Neural crest cell (in vitro differentiated cells): ENCODE results near the gene USP37. TPM values are rescaled to one million over a fixed set of nuclear protein-coding genes. Genes with fewer than 3 reads are reported as not detected.

Source experiments
- DNase-seq: peaks from one replicate; pipeline ENCODE4 v3.0.0; 2021; ENCODE audit warnings: low read depth, mixed read lengths, low spot score
- H3K27ac Mint-ChIP-seq: one replicate; pipeline ENCODE4 v1.8.0; 2021; ENCODE audit warnings: mild to moderate bottlenecking, mixed read lengths; ENCODE audit not compliant: unreplicated experiment
- H3K27me3 Mint-ChIP-seq: 2 replicates; pipeline ENCODE4 v1.8.0; 2021; ENCODE audit warnings: low read depth, mild to moderate bottlenecking, mixed read lengths
- H3K36me3 Mint-ChIP-seq: 2 replicates; pipeline ENCODE4 v1.8.0; 2021; ENCODE audit warnings: low read depth, mild to moderate bottlenecking, mixed read lengths
- H3K4me1 Mint-ChIP-seq: 2 replicates; pipeline ENCODE4 v1.8.0; 2021; ENCODE audit warnings: mixed read lengths
- H3K4me3 Mint-ChIP-seq: one replicate; pipeline ENCODE4 v1.8.0; 2021; ENCODE audit warnings: mild to moderate bottlenecking, mixed read lengths
- H3K9me3 Mint-ChIP-seq: 2 replicates; pipeline ENCODE4 v1.8.0; 2021; ENCODE audit warnings: mixed read lengths
- CTCF ChIP-seq: fragments of 200-600 bp; sonication (generic); conservative IDR thresholded peaks from 2 replicates; pipeline ENCODE4 v1.5.0; 2021; ENCODE audit warnings: antibody characterized with exemption, mild to moderate bottlenecking
- total RNA-seq: library from RNA; stranded (reverse); gene quantifications from 2 replicates; pipeline ENCODE4 v1.2.1, GENCODE V29; 2021

Gene USP37
- total RNA-seq, 1 donor from 2014 or later, result 29.1 TPM

- TF ChIP-seq CTCF, result no peak
- Mint-ChIP-seq H3K4me3 (no peak overlapping the region), H3K4me1 (no peaks in the 10 kb centered on the region), H3K9me3 (peaks cover 5% of the 10 kb centered on the region), H3K36me3 (peaks cover 32% of the 10 kb centered on the region), H3K27ac (no peak overlapping the region), H3K27me3 (no peaks in the 10 kb centered on the region)
- DNase-seq, result no peak
Observed at GRCh38 chr2:218513676-218514075, 54.5 kb downstream of the USP37 start.

DNA sequence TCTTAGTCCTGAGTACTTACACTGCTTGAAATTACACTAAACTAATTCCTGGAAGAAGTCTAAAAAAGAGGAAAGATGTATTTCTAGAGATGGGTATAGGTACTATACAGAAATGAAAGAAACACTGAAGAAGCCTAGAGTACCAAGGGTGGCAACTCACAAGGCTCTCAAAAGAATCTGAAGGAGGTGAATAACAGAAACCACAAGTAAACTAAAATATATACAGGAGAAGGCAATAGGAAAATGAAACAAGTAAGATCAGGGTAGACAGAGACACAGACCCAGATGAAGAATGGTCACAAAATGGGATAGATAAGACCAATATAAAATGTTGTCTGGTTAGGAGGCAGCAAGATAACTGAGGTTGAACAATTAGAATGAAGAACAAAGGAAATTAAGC is 59.9 kb downstream of the USP37 start:
- Mint-ChIP-seq H3K27ac (no peak overlapping the region), H3K4me3 (no peak overlapping the region), H3K27me3 (no peaks in the 10 kb centered on the region), H3K9me3 (no peaks in the 10 kb centered on the region), H3K36me3 (peaks cover 11% of the 10 kb centered on the region), H3K4me1 (no peaks in the 10 kb centered on the region)
- TF ChIP-seq CTCF, result no peak
- no peak for DNase-seq

DNA sequence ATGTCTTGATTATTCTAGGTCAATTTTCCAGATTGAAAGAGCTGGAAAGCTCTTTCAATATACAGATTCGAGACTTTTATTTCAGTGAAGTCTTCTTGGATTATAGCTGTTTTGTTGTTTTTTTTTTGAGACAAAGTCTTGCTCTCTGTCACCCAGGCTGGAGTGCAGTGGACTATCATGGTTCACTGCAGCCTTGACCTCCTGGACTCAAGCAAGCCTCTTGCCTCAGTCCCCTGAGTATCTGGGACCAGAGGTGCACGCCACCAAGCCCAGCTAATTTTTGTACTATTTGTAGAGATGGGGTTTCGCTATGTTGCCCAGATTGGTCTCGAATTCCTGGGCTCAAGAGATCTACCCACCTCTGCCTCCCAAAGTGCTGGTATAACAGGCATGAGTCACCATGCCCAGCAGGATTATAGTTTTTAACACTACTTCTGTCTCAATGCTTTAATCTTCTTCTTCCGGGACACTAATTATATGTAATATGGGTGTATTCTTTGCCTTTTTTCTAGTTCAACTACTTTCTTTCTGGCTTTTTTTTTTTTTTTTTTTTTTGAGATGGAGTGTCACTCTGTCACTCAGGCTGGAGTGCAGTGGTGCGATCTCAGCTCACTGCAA is 62.3 kb downstream of the USP37 start:
- peaks cover 12% of the 10 kb centered on the region for H3K36me3 Mint-ChIP-seq
- TF ChIP-seq CTCF, result no peak

DNA sequence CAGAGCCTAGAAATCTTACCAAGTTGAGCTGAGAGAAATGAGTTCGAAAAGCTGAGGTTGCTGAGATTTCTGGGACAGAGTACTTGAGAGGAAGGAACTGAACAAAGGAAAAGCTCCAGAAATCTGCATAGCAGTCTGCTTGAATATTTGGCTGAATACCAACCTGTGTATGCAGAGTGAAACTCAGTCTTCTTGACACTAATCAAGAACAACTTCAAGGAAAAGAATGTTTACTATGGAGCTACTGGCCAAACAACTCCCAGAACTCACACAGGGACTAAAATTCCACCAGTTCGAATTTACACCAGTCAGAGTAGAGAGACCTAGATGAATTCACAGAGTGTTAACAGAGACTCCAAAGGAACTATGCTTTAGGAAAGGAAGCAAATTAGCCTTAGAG is 66.5 kb downstream of the USP37 start:
- no peak overlapping the region for H3K4me3 Mint-ChIP-seq
- H3K9me3 Mint-ChIP-seq, result no peaks in the 10 kb centered on the region
- H3K36me3 Mint-ChIP-seq, result peaks cover 14% of the 10 kb centered on the region
- no peaks in the 10 kb centered on the region for H3K27me3 Mint-ChIP-seq
- H3K4me1 Mint-ChIP-seq, result no peaks in the 10 kb centered on the region
- TF ChIP-seq CTCF, result no peak
- H3K27ac Mint-ChIP-seq, result peak overlapping the region; percentile 21
- no peak for DNase-seq

More for the DNA sequence above, 62.3 kb downstream of the USP37 start:
- H3K4me3 Mint-ChIP-seq, result no peak overlapping the region
- H3K27ac Mint-ChIP-seq, result no peak overlapping the region
- H3K4me1 Mint-ChIP-seq, result no peaks in the 10 kb centered on the region
- no peak for DNase-seq
- no peaks in the 10 kb centered on the region for H3K27me3 Mint-ChIP-seq
- no peaks in the 10 kb centered on the region for H3K9me3 Mint-ChIP-seq

DNA sequence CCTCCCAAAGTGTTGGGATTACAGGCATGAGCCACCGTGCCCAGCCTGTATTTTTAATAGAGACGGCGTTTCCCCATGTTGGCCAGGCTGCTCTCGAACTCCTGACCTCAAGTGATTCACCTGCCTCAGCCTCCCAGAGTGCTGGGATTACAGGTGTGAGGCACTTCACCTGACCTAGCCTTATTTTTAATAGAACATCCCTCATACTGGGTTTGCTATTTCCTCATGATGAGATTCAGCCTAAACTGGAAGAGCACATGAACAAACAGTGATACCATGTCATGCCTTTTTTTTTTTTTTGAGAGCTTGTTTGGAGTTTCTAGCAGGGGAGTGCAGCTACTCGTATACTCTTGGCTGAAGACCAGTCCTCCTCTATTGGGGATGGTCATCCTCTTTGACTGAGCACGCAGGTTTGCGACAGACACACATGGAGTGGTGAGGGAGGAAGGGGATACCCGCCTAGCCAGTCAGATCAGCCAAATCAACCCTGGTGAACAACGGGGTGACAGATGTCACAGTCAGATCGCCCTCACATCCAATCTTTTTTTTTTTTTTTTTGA is 67.6 kb downstream of the USP37 start:
- Mint-ChIP-seq H3K9me3 (no peaks in the 10 kb centered on the region), H3K4me3 (no peak overlapping the region), H3K27me3 (no peaks in the 10 kb centered on the region), H3K36me3 (peaks cover 14% of the 10 kb centered on the region), H3K27ac (no peak overlapping the region), H3K4me1 (no peaks in the 10 kb centered on the region)
- no peak for DNase-seq
- no peak for TF ChIP-seq CTCF
